Measurements from ENCODE around the gene UBE2U. TPM values are rescaled to one million over a fixed set of nuclear protein-coding genes. Genes with fewer than 3 reads are reported as not detected.

Gene UBE2U
- total and polyA plus RNA-seq, 10 of the 15 experiments (the other 5 are each of a cell fraction or from before 2014, with no cell fraction given) = not detected

DNA sequence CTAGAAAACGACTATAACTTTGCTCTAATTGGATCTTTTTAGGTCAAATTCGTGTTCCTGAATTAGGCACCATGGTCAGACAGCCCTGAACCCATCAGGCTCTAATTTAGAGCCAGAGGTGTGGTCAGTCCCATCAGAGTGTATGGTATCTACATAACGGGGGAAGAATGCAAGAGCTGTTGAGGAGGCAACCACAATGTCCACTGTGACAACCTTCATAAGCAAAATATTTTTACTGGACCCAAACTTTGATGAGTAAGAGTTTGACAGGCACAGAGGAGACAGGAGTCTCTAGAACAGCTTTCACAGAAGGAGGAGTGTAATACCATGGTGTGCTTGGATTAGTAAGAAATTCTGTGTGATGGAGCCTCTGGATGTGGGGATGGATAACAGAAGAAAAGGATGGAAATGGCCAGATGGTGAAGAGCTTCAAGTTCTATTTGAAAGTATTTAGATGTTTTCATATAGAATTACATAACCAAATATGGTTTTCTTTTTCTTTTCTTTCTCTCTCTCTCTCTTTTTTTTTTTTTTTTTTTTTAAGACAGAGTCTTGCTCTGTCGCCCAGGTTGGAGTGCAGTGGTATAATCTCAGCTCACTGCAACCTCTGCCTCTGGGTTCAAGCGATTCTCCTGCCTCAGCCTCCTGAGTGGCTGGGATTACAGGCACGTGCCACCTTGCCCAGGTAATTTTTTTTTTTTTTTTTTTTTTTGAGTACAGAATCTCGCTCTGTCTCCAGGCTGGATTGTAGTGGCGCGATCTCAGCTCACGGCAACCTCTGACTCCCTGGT is 24.9 kb downstream of the UBE2U start (continued):
- TF ChIP-seq, protein P1, sequence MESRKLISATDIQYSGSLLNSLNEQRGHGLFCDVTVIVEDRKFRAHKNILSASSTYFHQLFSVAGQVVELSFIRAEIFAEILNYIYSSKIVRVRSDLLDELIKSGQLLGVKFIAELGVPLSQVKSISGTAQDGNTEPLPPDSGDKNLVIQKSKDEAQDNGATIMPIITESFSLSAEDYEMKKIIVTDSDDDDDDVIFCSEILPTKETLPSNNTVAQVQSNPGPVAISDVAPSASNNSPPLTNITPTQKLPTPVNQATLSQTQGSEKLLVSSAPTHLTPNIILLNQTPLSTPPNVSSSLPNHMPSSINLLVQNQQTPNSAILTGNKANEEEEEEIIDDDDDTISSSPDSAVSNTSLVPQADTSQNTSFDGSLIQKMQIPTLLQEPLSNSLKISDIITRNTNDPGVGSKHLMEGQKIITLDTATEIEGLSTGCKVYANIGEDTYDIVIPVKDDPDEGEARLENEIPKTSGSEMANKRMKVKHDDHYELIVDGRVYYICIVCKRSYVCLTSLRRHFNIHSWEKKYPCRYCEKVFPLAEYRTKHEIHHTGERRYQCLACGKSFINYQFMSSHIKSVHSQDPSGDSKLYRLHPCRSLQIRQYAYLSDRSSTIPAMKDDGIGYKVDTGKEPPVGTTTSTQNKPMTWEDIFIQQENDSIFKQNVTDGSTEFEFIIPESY (IDR thresholded peaks at IDR 0.05) = no peak
- TF ChIP-seq IKZF2 (IDR thresholded peaks at IDR 0.05) = no peak
- TF ChIP-seq EP300 (IDR thresholded peaks at IDR 0.05; ENCODE audit: borderline replicate concordance in 1 of 2, control insufficient read depth in 1 of 2, low read depth in 2 of 2, low read length in 2 of 2) = no peak
- TF ChIP-seq YBX1 (IDR thresholded peaks at IDR 0.05) = no peak
- TF ChIP-seq SMAD1 (IDR thresholded peaks at IDR 0.05; ENCODE audit: low read depth, partially characterized antibody) = no peak
- TF ChIP-seq MXI1 (IDR thresholded peaks at IDR 0.05; ENCODE audit: low read depth, low read length) = no peak
- no peak for TF ChIP-seq ZNF622 (IDR thresholded peaks at IDR 0.05)
- TF ChIP-seq, protein P2, sequence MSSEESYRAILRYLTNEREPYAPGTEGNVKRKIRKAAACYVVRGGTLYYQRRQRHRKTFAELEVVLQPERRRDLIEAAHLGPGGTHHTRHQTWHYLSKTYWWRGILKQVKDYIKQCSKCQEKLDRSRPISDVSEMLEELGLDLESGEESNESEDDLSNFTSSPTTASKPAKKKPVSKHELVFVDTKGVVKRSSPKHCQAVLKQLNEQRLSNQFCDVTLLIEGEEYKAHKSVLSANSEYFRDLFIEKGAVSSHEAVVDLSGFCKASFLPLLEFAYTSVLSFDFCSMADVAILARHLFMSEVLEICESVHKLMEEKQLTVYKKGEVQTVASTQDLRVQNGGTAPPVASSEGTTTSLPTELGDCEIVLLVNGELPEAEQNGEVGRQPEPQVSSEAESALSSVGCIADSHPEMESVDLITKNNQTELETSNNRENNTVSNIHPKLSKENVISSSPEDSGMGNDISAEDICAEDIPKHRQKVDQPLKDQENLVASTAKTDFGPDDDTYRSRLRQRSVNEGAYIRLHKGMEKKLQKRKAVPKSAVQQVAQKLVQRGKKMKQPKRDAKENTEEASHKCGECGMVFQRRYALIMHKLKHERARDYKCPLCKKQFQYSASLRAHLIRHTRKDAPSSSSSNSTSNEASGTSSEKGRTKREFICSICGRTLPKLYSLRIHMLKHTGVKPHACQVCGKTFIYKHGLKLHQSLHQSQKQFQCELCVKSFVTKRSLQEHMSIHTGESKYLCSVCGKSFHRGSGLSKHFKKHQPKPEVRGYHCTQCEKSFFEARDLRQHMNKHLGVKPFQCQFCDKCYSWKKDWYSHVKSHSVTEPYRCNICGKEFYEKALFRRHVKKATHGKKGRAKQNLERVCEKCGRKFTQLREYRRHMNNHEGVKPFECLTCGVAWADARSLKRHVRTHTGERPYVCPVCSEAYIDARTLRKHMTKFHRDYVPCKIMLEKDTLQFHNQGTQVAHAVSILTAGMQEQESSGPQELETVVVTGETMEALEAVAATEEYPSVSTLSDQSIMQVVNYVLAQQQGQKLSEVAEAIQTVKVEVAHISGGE (CRISPR knock-in tag; IDR thresholded peaks at IDR 0.05) = no peak
- TF ChIP-seq, protein P3, sequence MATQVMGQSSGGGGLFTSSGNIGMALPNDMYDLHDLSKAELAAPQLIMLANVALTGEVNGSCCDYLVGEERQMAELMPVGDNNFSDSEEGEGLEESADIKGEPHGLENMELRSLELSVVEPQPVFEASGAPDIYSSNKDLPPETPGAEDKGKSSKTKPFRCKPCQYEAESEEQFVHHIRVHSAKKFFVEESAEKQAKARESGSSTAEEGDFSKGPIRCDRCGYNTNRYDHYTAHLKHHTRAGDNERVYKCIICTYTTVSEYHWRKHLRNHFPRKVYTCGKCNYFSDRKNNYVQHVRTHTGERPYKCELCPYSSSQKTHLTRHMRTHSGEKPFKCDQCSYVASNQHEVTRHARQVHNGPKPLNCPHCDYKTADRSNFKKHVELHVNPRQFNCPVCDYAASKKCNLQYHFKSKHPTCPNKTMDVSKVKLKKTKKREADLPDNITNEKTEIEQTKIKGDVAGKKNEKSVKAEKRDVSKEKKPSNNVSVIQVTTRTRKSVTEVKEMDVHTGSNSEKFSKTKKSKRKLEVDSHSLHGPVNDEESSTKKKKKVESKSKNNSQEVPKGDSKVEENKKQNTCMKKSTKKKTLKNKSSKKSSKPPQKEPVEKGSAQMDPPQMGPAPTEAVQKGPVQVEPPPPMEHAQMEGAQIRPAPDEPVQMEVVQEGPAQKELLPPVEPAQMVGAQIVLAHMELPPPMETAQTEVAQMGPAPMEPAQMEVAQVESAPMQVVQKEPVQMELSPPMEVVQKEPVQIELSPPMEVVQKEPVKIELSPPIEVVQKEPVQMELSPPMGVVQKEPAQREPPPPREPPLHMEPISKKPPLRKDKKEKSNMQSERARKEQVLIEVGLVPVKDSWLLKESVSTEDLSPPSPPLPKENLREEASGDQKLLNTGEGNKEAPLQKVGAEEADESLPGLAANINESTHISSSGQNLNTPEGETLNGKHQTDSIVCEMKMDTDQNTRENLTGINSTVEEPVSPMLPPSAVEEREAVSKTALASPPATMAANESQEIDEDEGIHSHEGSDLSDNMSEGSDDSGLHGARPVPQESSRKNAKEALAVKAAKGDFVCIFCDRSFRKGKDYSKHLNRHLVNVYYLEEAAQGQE (IDR thresholded peaks at IDR 0.05; ENCODE audit: low read depth, low read length) = no peak
- TF ChIP-seq DPF2 (IDR thresholded peaks at IDR 0.05) = no peak
- no peak for TF ChIP-seq GATAD2B (conservative IDR thresholded peaks at IDR 0.05; ENCODE audit: low read depth)

Data from GM12878 (cell line).